ENCODE measurements around the gene HIBADH. TPM values are rescaled to one million over a fixed set of nuclear protein-coding genes. Genes with fewer than 3 reads are reported as not detected.

Gene HIBADH
- total RNA-seq, 1 donor from 2014 or later: 39.1 TPM

- Histone ChIP-seq H3K36me3 (ENCODE audit: control insufficient read depth in 3 of 3, insufficient read depth in 3 of 3, low read length in 3 of 3) (no peaks in the 10 kb centered on the region), H3K9ac (ENCODE audit: low read depth in 1 of 3, low read length in 3 of 3) (no peak overlapping the region), H3K4me3 (ENCODE audit: low read length in 3 of 3) (no peak overlapping the region), H3K9me3 (ENCODE audit: control insufficient read depth in 3 of 3, low read length in 3 of 3) (no peaks in the 10 kb centered on the region), H3K4me1 (ENCODE audit: control insufficient read depth in 3 of 3, insufficient read depth in 3 of 3, low read length in 3 of 3) (no peaks in the 10 kb centered on the region), H3K27me3 (ENCODE audit: control insufficient read depth in 3 of 3, insufficient read depth in 3 of 3, low read length in 3 of 3) (no peaks in the 10 kb centered on the region), H3K27ac (ENCODE audit: low read depth, low read length) (no peak overlapping the region)
These were observed 35.3 kb upstream of the HIBADH start for GRCh38 chr7:27697861-27698430.

DNA sequence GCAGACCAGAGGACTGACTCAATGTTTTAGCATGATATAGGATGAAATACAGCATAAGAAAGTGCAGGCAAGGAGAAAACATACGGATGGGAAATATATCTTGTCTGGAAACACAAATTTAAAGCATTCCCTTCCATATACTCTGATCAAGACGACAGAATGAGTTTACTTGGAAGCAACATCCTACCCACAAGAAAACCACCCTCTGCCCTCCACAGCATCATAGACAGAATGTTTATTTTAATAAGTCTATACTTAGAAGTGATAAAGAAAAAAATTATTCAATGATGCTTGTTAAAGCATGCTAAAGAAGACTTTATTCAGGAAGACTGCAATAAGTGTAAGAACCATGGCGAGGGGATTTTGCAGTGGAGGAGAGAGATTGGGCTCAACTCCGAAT lies 32.4 kb upstream of the HIBADH start:
- Histone ChIP-seq H3K9me3 (ENCODE audit: control insufficient read depth in 3 of 3, low read length in 3 of 3) (no peaks in the 10 kb centered on the region), H3K9ac (ENCODE audit: low read depth in 1 of 3, low read length in 3 of 3) (no peak overlapping the region), H3K4me3 (ENCODE audit: low read length in 3 of 3) (no peak overlapping the region), H3K36me3 (ENCODE audit: control insufficient read depth in 3 of 3, insufficient read depth in 3 of 3, low read length in 3 of 3) (no peaks in the 10 kb centered on the region), H3K4me1 (ENCODE audit: control insufficient read depth in 3 of 3, insufficient read depth in 3 of 3, low read length in 3 of 3) (no peaks in the 10 kb centered on the region), H3K27me3 (ENCODE audit: control insufficient read depth in 3 of 3, insufficient read depth in 3 of 3, low read length in 3 of 3) (no peaks in the 10 kb centered on the region), H3K27ac (ENCODE audit: low read depth, low read length) (no peak overlapping the region)

- H3K4me1 ChIP-seq (ENCODE audit: control insufficient read depth in 3 of 3, insufficient read depth in 3 of 3, low read length in 3 of 3): no peaks in the 10 kb centered on the region
- no peak overlapping the region for H3K4me3 ChIP-seq (ENCODE audit: low read length in 3 of 3)
- H3K27ac ChIP-seq (ENCODE audit: low read depth, low read length): no peak overlapping the region
- H3K27me3 ChIP-seq (ENCODE audit: control insufficient read depth in 3 of 3, insufficient read depth in 3 of 3, low read length in 3 of 3): no peaks in the 10 kb centered on the region
- no peaks in the 10 kb centered on the region for H3K36me3 ChIP-seq (ENCODE audit: control insufficient read depth in 3 of 3, insufficient read depth in 3 of 3, low read length in 3 of 3)
- H3K9me3 ChIP-seq (ENCODE audit: control insufficient read depth in 3 of 3, low read length in 3 of 3): no peaks in the 10 kb centered on the region
- no peak overlapping the region for H3K9ac ChIP-seq (ENCODE audit: low read depth in 1 of 3, low read length in 3 of 3)
These were observed 31.1 kb upstream of the HIBADH start for GRCh38 chr7:27693794-27694193.

GRCh38 chr7:27690649-27691048 lies 28.0 kb upstream of the HIBADH start:
- Histone ChIP-seq H3K4me3 (ENCODE audit: low read length in 3 of 3) (no peak overlapping the region), H3K27me3 (ENCODE audit: control insufficient read depth in 3 of 3, insufficient read depth in 3 of 3, low read length in 3 of 3) (no peaks in the 10 kb centered on the region), H3K9me3 (ENCODE audit: control insufficient read depth in 3 of 3, low read length in 3 of 3) (no peaks in the 10 kb centered on the region), H3K36me3 (ENCODE audit: control insufficient read depth in 3 of 3, insufficient read depth in 3 of 3, low read length in 3 of 3) (no peaks in the 10 kb centered on the region), H3K9ac (ENCODE audit: low read depth in 1 of 3, low read length in 3 of 3) (no peak overlapping the region), H3K27ac (ENCODE audit: low read depth, low read length) (no peak overlapping the region), H3K4me1 (ENCODE audit: control insufficient read depth in 3 of 3, insufficient read depth in 3 of 3, low read length in 3 of 3) (no peaks in the 10 kb centered on the region)

- no peaks in the 10 kb centered on the region for H3K36me3 ChIP-seq (ENCODE audit: control insufficient read depth in 3 of 3, insufficient read depth in 3 of 3, low read length in 3 of 3)
- H3K4me3 ChIP-seq (ENCODE audit: low read length in 3 of 3): no peak overlapping the region
- H3K4me1 ChIP-seq (ENCODE audit: control insufficient read depth in 3 of 3, insufficient read depth in 3 of 3, low read length in 3 of 3): no peaks in the 10 kb centered on the region
- H3K9me3 ChIP-seq (ENCODE audit: control insufficient read depth in 3 of 3, low read length in 3 of 3): no peaks in the 10 kb centered on the region
- H3K9ac ChIP-seq (ENCODE audit: low read depth in 1 of 3, low read length in 3 of 3): no peak overlapping the region
- no peak overlapping the region for H3K27ac ChIP-seq (ENCODE audit: low read depth, low read length)
- no peaks in the 10 kb centered on the region for H3K27me3 ChIP-seq (ENCODE audit: control insufficient read depth in 3 of 3, insufficient read depth in 3 of 3, low read length in 3 of 3)
These were observed 27.0 kb upstream of the HIBADH start for GRCh38 chr7:27689591-27690164.

DNA sequence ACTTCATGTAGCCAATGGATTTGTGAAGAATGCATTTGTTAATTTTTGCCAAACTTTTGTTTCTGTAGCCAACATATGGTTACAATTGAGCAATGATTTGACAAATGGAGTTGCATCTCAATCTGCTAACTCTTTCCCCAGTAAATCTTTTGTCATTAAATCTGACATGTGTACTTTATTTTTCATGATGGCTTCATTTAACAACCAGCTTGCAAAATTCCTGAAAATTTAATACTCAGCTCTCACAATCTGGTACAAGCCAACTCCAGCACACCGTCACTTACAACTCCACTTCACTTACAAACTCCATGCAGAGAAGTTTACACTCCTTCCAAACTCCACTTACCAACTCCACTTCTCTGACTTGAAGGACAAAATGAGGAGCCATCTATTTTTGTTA lies 26.5 kb upstream of the HIBADH start:
- Histone ChIP-seq H3K27me3 (ENCODE audit: control insufficient read depth in 3 of 3, insufficient read depth in 3 of 3, low read length in 3 of 3) (no peaks in the 10 kb centered on the region), H3K4me3 (ENCODE audit: low read length in 3 of 3) (no peak overlapping the region), H3K9ac (ENCODE audit: low read depth in 1 of 3, low read length in 3 of 3) (no peak overlapping the region), H3K9me3 (ENCODE audit: control insufficient read depth in 3 of 3, low read length in 3 of 3) (no peaks in the 10 kb centered on the region), H3K4me1 (ENCODE audit: control insufficient read depth in 3 of 3, insufficient read depth in 3 of 3, low read length in 3 of 3) (no peaks in the 10 kb centered on the region), H3K36me3 (ENCODE audit: control insufficient read depth in 3 of 3, insufficient read depth in 3 of 3, low read length in 3 of 3) (no peaks in the 10 kb centered on the region), H3K27ac (ENCODE audit: low read depth, low read length) (no peak overlapping the region)

- Histone ChIP-seq H3K36me3 (ENCODE audit: control insufficient read depth in 3 of 3, insufficient read depth in 3 of 3, low read length in 3 of 3) (no peaks in the 10 kb centered on the region), H3K9ac (ENCODE audit: low read depth in 1 of 3, low read length in 3 of 3) (no peak overlapping the region), H3K9me3 (ENCODE audit: control insufficient read depth in 3 of 3, low read length in 3 of 3) (no peaks in the 10 kb centered on the region), H3K27ac (ENCODE audit: low read depth, low read length) (no peak overlapping the region), H3K27me3 (ENCODE audit: control insufficient read depth in 3 of 3, insufficient read depth in 3 of 3, low read length in 3 of 3) (no peaks in the 10 kb centered on the region), H3K4me3 (ENCODE audit: low read length in 3 of 3) (no peak overlapping the region), H3K4me1 (ENCODE audit: control insufficient read depth in 3 of 3, insufficient read depth in 3 of 3, low read length in 3 of 3) (no peaks in the 10 kb centered on the region)
These were observed 26.0 kb upstream of the HIBADH start for GRCh38 chr7:27688646-27689045.

DNA sequence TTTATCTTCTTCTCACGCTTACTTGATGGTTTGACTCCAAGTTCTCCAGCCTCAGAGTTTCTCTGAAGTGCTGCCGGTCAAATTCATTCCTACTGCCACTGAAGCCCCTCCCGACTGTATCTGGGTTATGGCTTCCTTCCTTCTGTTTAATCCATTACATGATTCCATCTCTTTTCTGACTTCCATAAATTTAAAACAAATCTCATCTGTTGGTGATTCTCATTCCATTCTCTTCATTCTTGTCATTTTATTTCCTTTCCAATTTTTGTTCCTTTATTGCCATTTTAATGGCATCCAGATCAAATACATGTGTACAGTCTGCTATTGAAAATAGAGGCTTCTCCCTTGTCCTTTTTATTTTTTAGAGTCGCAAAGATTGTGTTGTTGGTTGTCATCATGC lies 25.4 kb upstream of the HIBADH start:
- Histone ChIP-seq H3K27me3 (ENCODE audit: control insufficient read depth in 3 of 3, insufficient read depth in 3 of 3, low read length in 3 of 3) (no peaks in the 10 kb centered on the region), H3K36me3 (ENCODE audit: control insufficient read depth in 3 of 3, insufficient read depth in 3 of 3, low read length in 3 of 3) (no peaks in the 10 kb centered on the region), H3K9ac (ENCODE audit: low read depth in 1 of 3, low read length in 3 of 3) (no peak overlapping the region), H3K27ac (ENCODE audit: low read depth, low read length) (no peak overlapping the region), H3K4me1 (ENCODE audit: control insufficient read depth in 3 of 3, insufficient read depth in 3 of 3, low read length in 3 of 3) (no peaks in the 10 kb centered on the region), H3K4me3 (ENCODE audit: low read length in 3 of 3) (no peak overlapping the region), H3K9me3 (ENCODE audit: control insufficient read depth in 3 of 3, low read length in 3 of 3) (no peaks in the 10 kb centered on the region)

- H3K36me3 ChIP-seq (ENCODE audit: control insufficient read depth in 3 of 3, insufficient read depth in 3 of 3, low read length in 3 of 3): no peaks in the 10 kb centered on the region
- no peaks in the 10 kb centered on the region for H3K27me3 ChIP-seq (ENCODE audit: control insufficient read depth in 3 of 3, insufficient read depth in 3 of 3, low read length in 3 of 3)
- H3K4me3 ChIP-seq (ENCODE audit: low read length in 3 of 3): no peak overlapping the region
- H3K27ac ChIP-seq (ENCODE audit: low read depth, low read length): no peak overlapping the region
- H3K9ac ChIP-seq (ENCODE audit: low read depth in 1 of 3, low read length in 3 of 3): no peak overlapping the region
- no peaks in the 10 kb centered on the region for H3K4me1 ChIP-seq (ENCODE audit: control insufficient read depth in 3 of 3, insufficient read depth in 3 of 3, low read length in 3 of 3)
- no peaks in the 10 kb centered on the region for H3K9me3 ChIP-seq (ENCODE audit: control insufficient read depth in 3 of 3, low read length in 3 of 3)
These were observed 23.6 kb upstream of the HIBADH start for GRCh38 chr7:27686315-27686714.

GRCh38 chr7:27685893-27686292 lies 23.2 kb upstream of the HIBADH start:
- H3K9me3 ChIP-seq (ENCODE audit: control insufficient read depth in 3 of 3, low read length in 3 of 3): no peaks in the 10 kb centered on the region
- H3K9ac ChIP-seq (ENCODE audit: low read depth in 1 of 3, low read length in 3 of 3): no peak overlapping the region
- H3K27ac ChIP-seq (ENCODE audit: low read depth, low read length): no peak overlapping the region
- no peaks in the 10 kb centered on the region for H3K4me1 ChIP-seq (ENCODE audit: control insufficient read depth in 3 of 3, insufficient read depth in 3 of 3, low read length in 3 of 3)
- H3K36me3 ChIP-seq (ENCODE audit: control insufficient read depth in 3 of 3, insufficient read depth in 3 of 3, low read length in 3 of 3): no peaks in the 10 kb centered on the region
- H3K4me3 ChIP-seq (ENCODE audit: low read length in 3 of 3): no peak overlapping the region
- H3K27me3 ChIP-seq (ENCODE audit: control insufficient read depth in 3 of 3, insufficient read depth in 3 of 3, low read length in 3 of 3): no peaks in the 10 kb centered on the region

Measured in skeletal muscle tissue (tissue), 4 donors.